CD4-positive, alpha-beta memory T cell (primary cell): Measurements from ENCODE around the gene SIGLEC14. TPM values are rescaled to one million over a fixed set of nuclear protein-coding genes. Genes with fewer than 3 reads are reported as not detected.
A peak's percentile ranks its signal among the peaks of the same experiment; 100 is the strongest.

Source experiments
- CTCF ChIA-PET: fragments of 350-600 bp; sonication (Branson Sonifier 250); formaldehyde crosslinking; loops from one replicate; lab custom pipeline; 2021; ENCODE audit warnings: inconsistent platforms; ENCODE audit not compliant: partially characterized antibody; lab: Charles Lee
- POLR2A ChIA-PET: fragments of 350-600 bp; sonication (Branson Sonifier 250); formaldehyde crosslinking; loops from one replicate; lab custom pipeline; 2021; ENCODE audit not compliant: partially characterized antibody; lab: Charles Lee
- DNase-seq, 5 donors: peaks; one replicate each; pipeline versions ENCODE4 v3.0.0 to v3.0.0-alpha.2; 2020 to 2022; ENCODE audit warnings: mixed read lengths in 1 of 5
- H3K27ac ChIP-seq: one replicate; pipeline ENCODE4 v1.7.0; 2013; ENCODE audit warnings: low read depth, low read length
- H3K27me3 ChIP-seq: 2 replicates; pipeline ENCODE4 v1.7.0; 2013; ENCODE audit warnings: mild to moderate bottlenecking, low read length, moderate library complexity; ENCODE audit not compliant: insufficient read depth
- H3K36me3 ChIP-seq: 2 replicates; pipeline ENCODE4 v1.7.0; 2013; ENCODE audit warnings: mild to moderate bottlenecking, low read length, moderate library complexity; ENCODE audit not compliant: insufficient read depth
- H3K4me1 ChIP-seq: 2 replicates; pipeline ENCODE4 v1.7.0; 2013; ENCODE audit warnings: mild to moderate bottlenecking, low read length, moderate library complexity; ENCODE audit not compliant: insufficient read depth
- H3K4me3 ChIP-seq, 2 donors: one replicate each; pipeline ENCODE4 v1.7.0; 2013; ENCODE audit warnings: low read length in 2 of 2, mild to moderate bottlenecking in 1 of 2
- H3K9me3 ChIP-seq, 2 donors: one replicate each; pipeline ENCODE4 v1.7.0; 2013; ENCODE audit warnings: low read length in 2 of 2, control low read depth in 1 of 2; ENCODE audit not compliant: control insufficient read depth in 1 of 2
- H3K27ac Mint-ChIP-seq, 7 donors: one replicate each; pipeline ENCODE4 v1.8.0; 2020 to 2021; ENCODE audit warnings: mixed read lengths in 7 of 7, mild to moderate bottlenecking in 6 of 7, inconsistent platforms in 3 of 7, moderate library complexity in 3 of 7
- H3K27me3 Mint-ChIP-seq, 2 donors: one replicate each; pipeline ENCODE4 v1.8.0; 2020 to 2021; ENCODE audit warnings: mixed read lengths in 2 of 2
- H3K36me3 Mint-ChIP-seq, 2 donors: one replicate each; pipeline ENCODE4 v1.8.0; 2020 to 2021; ENCODE audit warnings: mixed read lengths in 2 of 2, inconsistent platforms in 1 of 2, mild to moderate bottlenecking in 1 of 2
- H3K4me1 Mint-ChIP-seq, 4 donors: one replicate each; pipeline ENCODE4 v1.8.0; 2020 to 2021; ENCODE audit warnings: mixed read lengths in 4 of 4, mild to moderate bottlenecking in 1 of 4
- H3K4me3 Mint-ChIP-seq, 8 donors: one replicate each; pipeline ENCODE4 v1.8.0; 2020 to 2021; ENCODE audit warnings: mixed read lengths in 8 of 8, mild to moderate bottlenecking in 7 of 8, moderate library complexity in 6 of 8, inconsistent platforms in 3 of 8
- H3K9me3 Mint-ChIP-seq, 8 donors: one replicate each; pipeline ENCODE4 v1.8.0; 2020 to 2021; ENCODE audit warnings: mixed read lengths in 8 of 8, mild to moderate bottlenecking in 5 of 8, inconsistent platforms in 3 of 8, moderate library complexity in 1 of 8
- intact Hi-C: fragments of 100-400 bp; cut with micrococcal nuclease; formaldehyde crosslinking; loops from one replicate; pipeline ENCODE4 v1.15.1; 2023
- microRNA-seq: library from miRNA; unstranded; fragments of <30 nt; microRNA quantifications from one replicate; pipeline ENCODE4 v1.2.0, GENCODE V29; 2021; ENCODE audit warnings: borderline replicate concordance, borderline number of aligned reads, borderline microRNAs expressed, mixed read lengths
- polyA plus RNA-seq, 2 donors: library from polyadenylated mRNA; unstranded; fragments of 300-500 nt; fragmentation: Illumina TruSeq; gene quantifications; one replicate each; pipeline ENCODE4 v1.2.3, GENCODE V29; 2021
- total RNA-seq, 2 experiments: library from RNA; stranded (reverse); gene quantifications; one replicate each; pipeline ENCODE4 v1.2.3, GENCODE V29; 2021

SIGLEC14 gene
- total and polyA plus RNA-seq, 4 experiments from 2014 or later, result 0.11 to 1.4 (median 0.69) TPM; not detected in 1

DNA sequence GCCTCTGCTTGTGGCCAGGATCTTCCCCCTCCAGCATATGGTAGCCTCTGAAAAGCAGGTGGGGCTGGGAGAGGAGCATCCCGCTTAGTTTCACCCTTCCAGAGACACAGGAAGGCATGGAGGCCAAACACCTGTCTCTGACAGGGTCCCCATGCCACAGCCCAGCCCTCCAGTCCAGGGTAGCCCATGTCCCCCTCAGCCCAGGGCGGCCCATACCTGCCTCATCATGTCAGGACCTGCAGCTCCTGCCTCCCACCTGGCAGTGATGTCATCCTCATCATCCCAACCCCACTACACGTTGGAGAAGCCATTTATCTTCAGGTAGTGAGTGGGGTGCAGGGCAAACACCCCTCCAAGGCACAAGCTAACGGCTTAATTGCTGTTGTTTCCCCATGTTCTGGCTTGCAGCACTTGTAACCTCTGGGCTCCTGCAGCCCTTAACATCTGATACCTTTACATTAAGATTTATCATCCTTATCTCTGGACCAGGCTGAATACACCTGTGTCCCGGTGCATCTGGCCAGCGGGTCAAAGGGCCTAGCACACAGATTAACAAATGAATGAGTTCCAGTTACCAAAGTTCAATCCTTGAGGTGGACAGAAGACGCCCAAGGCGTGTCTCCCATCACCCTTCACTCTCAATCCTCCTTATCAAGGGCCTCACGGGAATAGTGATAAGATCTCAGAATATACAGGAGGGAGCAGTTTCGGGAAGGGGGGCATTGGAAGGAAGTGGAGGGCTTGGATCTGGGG lies 53.3 kb downstream of the SIGLEC14 start:
- intact Hi-C loops, result no loop called here
- no peaks in the 10 kb centered on the region for H3K36me3 ChIP-seq
- peak overlapping the region; percentile 58 for H3K27ac ChIP-seq
- peaks cover 0 to 11% of the 10 kb centered on the region in 2 donors for H3K27me3 Mint-ChIP-seq
- POLR2A ChIA-PET, result interaction anchor here (1.6 to 2.3 kb wide), 2 partner anchors 22 to 111 kb away, joined by 5 to 7 read pairs; partner anchors contain the start of gene ZNF175
- H3K9me3 ChIP-seq, result peaks cover 0 to 1% of the 10 kb centered on the region in 2 donors
- peak overlapping the region; percentile 85 to 100 (median 96) for H3K4me3 Mint-ChIP-seq
- H3K36me3 Mint-ChIP-seq, result peaks cover 11% of the 10 kb centered on the region in 2 donors
- H3K4me3 ChIP-seq, result peak overlapping the region; percentile 91 to 93
- H3K27ac Mint-ChIP-seq, result peak overlapping the region in 5 of 7 donors; percentile 91 to 97 (median 93)
- peaks cover 16% of the 10 kb centered on the region for H3K4me1 ChIP-seq
- CTCF ChIA-PET, result no interaction called here
- H3K27me3 ChIP-seq, result no peaks in the 10 kb centered on the region
- no peak for DNase-seq
- peaks cover 16 to 25% (median 22%) of the 10 kb centered on the region in 4 donors for H3K4me1 Mint-ChIP-seq
- peaks cover 0 to 26% (median 13%) of the 10 kb centered on the region in 8 donors for H3K9me3 Mint-ChIP-seq

Small RNAs within 50 kb of the gene (microRNA-seq; reads per million reads assigned to microRNA genes)
- gene MIR125A, result 1,701 reads per million, percentile 92 among the genes with 10 or more reads in this experiment
- 1,020 reads per million, percentile 86 among the genes with 10 or more reads in this experiment for gene MIR99B
- gene MIRLET7E, result 297 reads per million, percentile 78 among the genes with 10 or more reads in this experiment

Other genes with a start within 250 kb of the SIGLEC14 start
- gene SIGLEC10, start 229.2 kb downstream of the SIGLEC14 start, total RNA-seq, result under 1 TPM in 1 of 2 experiments, not detected in 1; 0.12 TPM
- under 1 TPM in 1 of 2 donors, not detected in 1; 0.39 TPM for gene SIGLEC10, start 229.2 kb downstream of the SIGLEC14 start, polyA plus RNA-seq
- not detected for gene SIGLEC8, start 188.4 kb downstream of the SIGLEC14 start, total RNA-seq
- gene SIGLEC8, start 188.4 kb downstream of the SIGLEC14 start, polyA plus RNA-seq, result not detected
- gene CEACAM18, start 168.3 kb downstream of the SIGLEC14 start, total RNA-seq, result not detected
- gene CEACAM18, start 168.3 kb downstream of the SIGLEC14 start, polyA plus RNA-seq, result not detected
- gene SIGLEC12, start 145.0 kb downstream of the SIGLEC14 start, total RNA-seq, result not detected
- gene SIGLEC12, start 145.0 kb downstream of the SIGLEC14 start, polyA plus RNA-seq, result not detected
- not detected for gene SIGLEC6, start 115.2 kb downstream of the SIGLEC14 start, total RNA-seq
- gene SIGLEC6, start 115.2 kb downstream of the SIGLEC14 start, polyA plus RNA-seq, result under 1 TPM in 1 of 2 donors, not detected in 1; 0.10 TPM
- gene ZNF175, start 75.5 kb downstream of the SIGLEC14 start, total RNA-seq, result 10 to 100 TPM; 17.1 to 17.4 TPM
- 1 to 10 TPM in 1 of 2 donors, under 1 TPM in 1; 0.65 to 2.6 TPM for gene ZNF175, start 75.5 kb downstream of the SIGLEC14 start, polyA plus RNA-seq
- gene SIGLEC5, start 16.4 kb downstream of the SIGLEC14 start, total RNA-seq, result not detected
- not detected for gene SIGLEC5, start 16.4 kb downstream of the SIGLEC14 start, polyA plus RNA-seq
- 10 to 100 TPM; 10.2 to 11.0 TPM for gene SPACA6, start 46.5 kb upstream of the SIGLEC14 start, total RNA-seq
- gene SPACA6, start 46.5 kb upstream of the SIGLEC14 start, polyA plus RNA-seq, result 1 to 10 TPM; 2.5 to 2.9 TPM
- gene HAS1, start 77.2 kb upstream of the SIGLEC14 start, total RNA-seq, result not detected
- gene HAS1, start 77.2 kb upstream of the SIGLEC14 start, polyA plus RNA-seq, result not detected
- not detected for gene FPR1, start 105.1 kb upstream of the SIGLEC14 start, total RNA-seq
- under 1 TPM in 1 of 2 donors, not detected in 1; 0.30 TPM for gene FPR1, start 105.1 kb upstream of the SIGLEC14 start, polyA plus RNA-seq
- gene FPR2, start 114.4 kb upstream of the SIGLEC14 start, total RNA-seq, result not detected
- gene FPR2, start 114.4 kb upstream of the SIGLEC14 start, polyA plus RNA-seq, result not detected
- gene FPR3, start 148.3 kb upstream of the SIGLEC14 start, total RNA-seq, result 1 to 10 TPM; 3.2 TPM
- not detected for gene FPR3, start 148.3 kb upstream of the SIGLEC14 start, polyA plus RNA-seq
- gene ZNF577, start 241.1 kb upstream of the SIGLEC14 start, total RNA-seq, result 10 to 100 TPM; 18.5 to 21.0 TPM
- 1 to 10 TPM; 2.2 to 4.5 TPM for gene ZNF577, start 241.1 kb upstream of the SIGLEC14 start, polyA plus RNA-seq